Neural cell (in vitro differentiated cells): Measurements from ENCODE around the gene VASH1. TPM values are rescaled to one million over a fixed set of nuclear protein-coding genes. Genes with fewer than 3 reads are reported as not detected.

Source experiments
- H2AFZ ChIP-seq: fragments of 200-600, 300-800 bp; sonication (generic), shearing (Covaris generic); 2 replicates; pipeline ENCODE4 v1.6.0; 2014; ENCODE audit warnings: low read depth, mild to moderate bottlenecking, antibody characterized with exemption, low read length, moderate library complexity
- H3F3A ChIP-seq: fragments of 200-600 bp; shearing (Covaris generic); 2 replicates; pipeline ENCODE4 v1.6.1; 2016; ENCODE audit warnings: mild to moderate bottlenecking, moderate library complexity, mixed read lengths, antibody characterized with exemption, low read length; ENCODE audit not compliant: insufficient read depth, poor library complexity, severe bottlenecking
- H3K27ac ChIP-seq: fragments of 200-600, 300-800 bp; sonication (generic), shearing (Covaris generic); 2 replicates; pipeline ENCODE4 v1.5.1; 2014; ENCODE audit warnings: mild to moderate bottlenecking, low read length, moderate library complexity
- H3K27me3 ChIP-seq: fragments of 300-800, 200-600 bp; sonication (generic), shearing (Covaris generic); 2 replicates; pipeline ENCODE4 v1.6.0; 2014; ENCODE audit warnings: mild to moderate bottlenecking, low read depth, low read length, moderate library complexity; ENCODE audit not compliant: insufficient read depth
- H3K36me3 ChIP-seq: fragments of 300-800, 200-600 bp; sonication (generic), shearing (Covaris generic); 2 replicates; pipeline ENCODE4 v1.5.1; 2014; ENCODE audit warnings: mild to moderate bottlenecking, antibody characterized with exemption, low read length, moderate library complexity; ENCODE audit not compliant: insufficient read depth
- H3K4me2 ChIP-seq: fragments of 300-800, 200-600 bp; sonication (generic), shearing (Covaris generic); 2 replicates; pipeline ENCODE4 v1.6.0; 2014; ENCODE audit warnings: mild to moderate bottlenecking, low read length
- H3K4me3 ChIP-seq: fragments of 300-800, 200-600 bp; sonication (generic), shearing (Covaris generic); 2 replicates; pipeline ENCODE4 v1.5.1; 2014; ENCODE audit warnings: mild to moderate bottlenecking, low read length, moderate library complexity
- H3K79me2 ChIP-seq: fragments of 200-600 bp; shearing (Covaris generic); replicated peaks from 2 replicates; pipeline ENCODE4 v1.6.0; 2014; ENCODE audit warnings: mild to moderate bottlenecking, low read length, moderate library complexity; ENCODE audit not compliant: insufficient read depth
- H3K9ac ChIP-seq: fragments of 300-800, 200-600 bp; sonication (generic), shearing (Covaris generic); 2 replicates; pipeline ENCODE4 v1.6.1; 2016; ENCODE audit warnings: mild to moderate bottlenecking, low read length, mixed read lengths
- H3K9me2 ChIP-seq: fragments of 200-600 bp; shearing (Covaris generic); 2 replicates; pipeline ENCODE4 v1.6.1; 2016; ENCODE audit warnings: mild to moderate bottlenecking, low read length, mixed read lengths; ENCODE audit not compliant: insufficient read depth
- H3K9me3 ChIP-seq: fragments of 200-600, 300-800 bp; sonication (generic), shearing (Covaris generic); 2 replicates; pipeline ENCODE4 v1.6.1; 2016; ENCODE audit warnings: mild to moderate bottlenecking, mixed run types, low read length, moderate library complexity, mixed read lengths
- H4K20me1 ChIP-seq: fragments of 200-600 bp; shearing (Covaris generic); 2 replicates; pipeline ENCODE4 v1.6.1; 2016; ENCODE audit warnings: mild to moderate bottlenecking, mixed run types; ENCODE audit not compliant: insufficient read depth
- EP300 ChIP-seq: fragments of 450-650 bp; conservative IDR thresholded peaks from 2 replicates; pipeline ENCODE4 v1.6.1; 2014; ENCODE audit warnings: antibody characterized with exemption, mild to moderate bottlenecking, moderate library complexity; ENCODE audit not compliant: poor library complexity, severe bottlenecking
- EZH2 ChIP-seq: fragments of 200-600, 300-800 bp; shearing (Covaris generic), sonication (generic); IDR thresholded peaks from 2 replicates; pipeline ENCODE4 v1.6.1; 2014; ENCODE audit warnings: antibody characterized with exemption, low read length, borderline replicate concordance, mild to moderate bottlenecking; ENCODE audit not compliant: insufficient read depth, poor library complexity, severe bottlenecking
- MXI1 ChIP-seq: fragments of 450-650 bp; conservative IDR thresholded peaks from 2 replicates; pipeline ENCODE4 v1.6.1; 2014; ENCODE audit warnings: antibody characterized with exemption, mild to moderate bottlenecking; ENCODE audit not compliant: poor library complexity, severe bottlenecking
- POLR2AphosphoS5 ChIP-seq: IDR thresholded peaks from 2 replicates; pipeline ENCODE4 v1.6.1; 2012
- RAD21 ChIP-seq: fragments of 450-650 bp; conservative IDR thresholded peaks from 2 replicates; pipeline ENCODE4 v1.6.1; 2014; ENCODE audit warnings: antibody characterized with exemption, mild to moderate bottlenecking, moderate library complexity
- SMC3 ChIP-seq: fragments of 450-650 bp; conservative IDR thresholded peaks from 2 replicates; pipeline ENCODE4 v1.6.1; 2014; ENCODE audit warnings: antibody characterized with exemption, mild to moderate bottlenecking, moderate library complexity; ENCODE audit not compliant: poor library complexity
- TAF1 ChIP-seq: IDR thresholded peaks from 2 replicates; pipeline ENCODE4 v1.6.1; 2012; ENCODE audit warnings: low read depth
- polyA plus RNA-seq: library from polyadenylated mRNA; depleted of rRNA; stranded (reverse); fragments of >200 nt; gene quantifications from 2 replicates; pipeline ENCODE4 v1.2.3, GENCODE V29; 2014
- TF ChIP-seq, protein P1 (sequence below): IDR thresholded peaks from 2 replicates; pipeline ENCODE4 v1.6.1; 2012; ENCODE audit warnings: borderline replicate concordance
- TF ChIP-seq, protein P2 (sequence below): fragments of 450-650 bp; IDR thresholded peaks from 2 replicates; pipeline ENCODE4 v1.5.1; 2014; ENCODE audit warnings: antibody characterized with exemption, mild to moderate bottlenecking, moderate library complexity; ENCODE audit not compliant: poor library complexity, severe bottlenecking

VASH1 gene
- polyA plus RNA-seq, 1 donor from 2014 or later: 26.8 TPM

DNA sequence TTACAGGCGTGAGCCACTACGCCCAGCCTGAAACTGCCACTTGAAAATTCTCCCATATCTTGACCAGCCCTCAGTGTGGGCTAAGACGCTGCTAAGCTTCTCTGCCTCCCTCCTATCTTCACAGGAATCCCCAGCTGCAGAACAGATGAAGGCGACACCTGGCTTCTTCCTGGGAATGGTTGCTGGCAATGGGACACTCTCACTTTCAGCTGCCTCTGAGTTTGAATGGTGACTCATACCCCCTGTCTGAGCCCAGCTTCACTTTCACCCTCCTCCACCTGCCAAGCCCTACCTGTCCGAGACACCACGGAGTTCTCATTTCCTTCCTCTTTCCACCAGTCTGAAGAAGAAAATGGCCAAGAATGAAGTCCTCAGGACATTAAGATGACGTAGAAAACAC is 18.3 kb upstream of the VASH1 start:
- Histone ChIP-seq H3K27ac (no peak overlapping the region), H3K9me3 (peaks cover 12% of the 10 kb centered on the region), H3K79me2 (no peaks in the 10 kb centered on the region), H3K36me3 (no peaks in the 10 kb centered on the region), H4K20me1 (no peaks in the 10 kb centered on the region), H3K4me2 (no peak overlapping the region), H3F3A (no peaks in the 10 kb centered on the region), H3K9ac (no peak overlapping the region), H3K4me3 (no peak overlapping the region), H3K9me2 (no peaks in the 10 kb centered on the region), H2AFZ (no peak overlapping the region), H3K27me3 (no peaks in the 10 kb centered on the region)
- TF ChIP-seq, protein P1, sequence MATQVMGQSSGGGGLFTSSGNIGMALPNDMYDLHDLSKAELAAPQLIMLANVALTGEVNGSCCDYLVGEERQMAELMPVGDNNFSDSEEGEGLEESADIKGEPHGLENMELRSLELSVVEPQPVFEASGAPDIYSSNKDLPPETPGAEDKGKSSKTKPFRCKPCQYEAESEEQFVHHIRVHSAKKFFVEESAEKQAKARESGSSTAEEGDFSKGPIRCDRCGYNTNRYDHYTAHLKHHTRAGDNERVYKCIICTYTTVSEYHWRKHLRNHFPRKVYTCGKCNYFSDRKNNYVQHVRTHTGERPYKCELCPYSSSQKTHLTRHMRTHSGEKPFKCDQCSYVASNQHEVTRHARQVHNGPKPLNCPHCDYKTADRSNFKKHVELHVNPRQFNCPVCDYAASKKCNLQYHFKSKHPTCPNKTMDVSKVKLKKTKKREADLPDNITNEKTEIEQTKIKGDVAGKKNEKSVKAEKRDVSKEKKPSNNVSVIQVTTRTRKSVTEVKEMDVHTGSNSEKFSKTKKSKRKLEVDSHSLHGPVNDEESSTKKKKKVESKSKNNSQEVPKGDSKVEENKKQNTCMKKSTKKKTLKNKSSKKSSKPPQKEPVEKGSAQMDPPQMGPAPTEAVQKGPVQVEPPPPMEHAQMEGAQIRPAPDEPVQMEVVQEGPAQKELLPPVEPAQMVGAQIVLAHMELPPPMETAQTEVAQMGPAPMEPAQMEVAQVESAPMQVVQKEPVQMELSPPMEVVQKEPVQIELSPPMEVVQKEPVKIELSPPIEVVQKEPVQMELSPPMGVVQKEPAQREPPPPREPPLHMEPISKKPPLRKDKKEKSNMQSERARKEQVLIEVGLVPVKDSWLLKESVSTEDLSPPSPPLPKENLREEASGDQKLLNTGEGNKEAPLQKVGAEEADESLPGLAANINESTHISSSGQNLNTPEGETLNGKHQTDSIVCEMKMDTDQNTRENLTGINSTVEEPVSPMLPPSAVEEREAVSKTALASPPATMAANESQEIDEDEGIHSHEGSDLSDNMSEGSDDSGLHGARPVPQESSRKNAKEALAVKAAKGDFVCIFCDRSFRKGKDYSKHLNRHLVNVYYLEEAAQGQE: no peak
- TF ChIP-seq POLR2AphosphoS5 (no peak), EZH2 (no peak), EP300 (no peak), MXI1 (no peak), SMC3 (no peak), RAD21 (no peak), TAF1 (no peak)
- TF ChIP-seq, protein P2, sequence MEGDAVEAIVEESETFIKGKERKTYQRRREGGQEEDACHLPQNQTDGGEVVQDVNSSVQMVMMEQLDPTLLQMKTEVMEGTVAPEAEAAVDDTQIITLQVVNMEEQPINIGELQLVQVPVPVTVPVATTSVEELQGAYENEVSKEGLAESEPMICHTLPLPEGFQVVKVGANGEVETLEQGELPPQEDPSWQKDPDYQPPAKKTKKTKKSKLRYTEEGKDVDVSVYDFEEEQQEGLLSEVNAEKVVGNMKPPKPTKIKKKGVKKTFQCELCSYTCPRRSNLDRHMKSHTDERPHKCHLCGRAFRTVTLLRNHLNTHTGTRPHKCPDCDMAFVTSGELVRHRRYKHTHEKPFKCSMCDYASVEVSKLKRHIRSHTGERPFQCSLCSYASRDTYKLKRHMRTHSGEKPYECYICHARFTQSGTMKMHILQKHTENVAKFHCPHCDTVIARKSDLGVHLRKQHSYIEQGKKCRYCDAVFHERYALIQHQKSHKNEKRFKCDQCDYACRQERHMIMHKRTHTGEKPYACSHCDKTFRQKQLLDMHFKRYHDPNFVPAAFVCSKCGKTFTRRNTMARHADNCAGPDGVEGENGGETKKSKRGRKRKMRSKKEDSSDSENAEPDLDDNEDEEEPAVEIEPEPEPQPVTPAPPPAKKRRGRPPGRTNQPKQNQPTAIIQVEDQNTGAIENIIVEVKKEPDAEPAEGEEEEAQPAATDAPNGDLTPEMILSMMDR: no peak

DNA sequence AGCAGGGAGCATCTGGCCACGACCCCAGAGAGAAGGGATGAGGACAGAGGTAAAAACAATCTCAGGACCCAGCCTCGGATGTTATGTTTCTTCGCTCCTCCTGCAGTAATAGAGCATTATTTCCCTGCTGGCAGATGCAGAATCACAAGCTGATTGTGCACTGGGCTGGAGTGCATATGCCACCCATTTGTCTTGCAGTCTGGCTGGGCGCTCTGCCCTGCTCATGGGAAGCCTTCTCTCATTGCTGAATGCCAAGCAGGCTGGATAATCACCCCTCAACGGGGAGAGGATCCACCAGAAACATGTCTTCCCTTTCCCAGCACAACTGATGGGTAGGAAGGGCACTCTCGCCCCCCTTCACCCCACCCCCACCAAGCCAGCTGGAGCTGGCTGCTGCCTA is 8.5 kb upstream of the VASH1 start:
- Histone ChIP-seq H3K4me3 (no peak overlapping the region), H3F3A (no peaks in the 10 kb centered on the region), H3K9me2 (no peaks in the 10 kb centered on the region), H3K9ac (no peak overlapping the region), H3K27ac (no peak overlapping the region), H3K9me3 (no peaks in the 10 kb centered on the region), H3K4me2 (no peak overlapping the region), H3K27me3 (no peaks in the 10 kb centered on the region), H4K20me1 (no peaks in the 10 kb centered on the region), H3K79me2 (no peaks in the 10 kb centered on the region), H2AFZ (no peak overlapping the region), H3K36me3 (no peaks in the 10 kb centered on the region)
- TF ChIP-seq MXI1 (no peak), POLR2AphosphoS5 (no peak), EP300 (no peak), SMC3 (no peak), RAD21 (no peak), EZH2 (no peak), TAF1 (no peak)
- TF ChIP-seq, protein P1: no peak
- TF ChIP-seq, protein P2: no peak
